Thyroid gland (tissue), 4 donors: Measurements from ENCODE around the gene SAMD5. TPM values are rescaled to one million over a fixed set of nuclear protein-coding genes. Genes with fewer than 3 reads are reported as not detected.
"Not testable (repeated sequence)": the region's sequence is repeated elsewhere in the genome, so short reads cannot be mapped to it uniquely, and the experiment has no call there.

Source experiments
- DNase-seq, 2 donors: peaks; one replicate each; pipeline ENCODE4 v3.0.0-alpha.2; 2019
- H3K27ac ChIP-seq, 3 donors: fragments of 200-600 bp; sonication (generic); 1 replicate in 2 of 3; 2 replicates in 1 of 3; pipeline ENCODE4 v1.5.1; 2016 to 2019; ENCODE audit warnings: mild to moderate bottlenecking in 1 of 3, moderate library complexity in 1 of 3
- H3K27me3 ChIP-seq: fragments of 200-600 bp; sonication (generic); one replicate; pipeline ENCODE4 v1.5.1; 2019
- H3K36me3 ChIP-seq, 2 donors: fragments of 200-600 bp; sonication (generic); one replicate each; pipeline ENCODE4 v1.5.1; 2016 to 2019
- H3K4me1 ChIP-seq, 2 donors: fragments of 200-600 bp; sonication (generic); one replicate each; pipeline ENCODE4 v1.5.1; 2017 to 2019
- H3K4me3 ChIP-seq, 3 donors: fragments of 200-600 bp; sonication (generic); replicated peaks in 1 of 3; 1 replicate in 2 of 3; 2 replicates in 1 of 3; pipeline ENCODE4 v1.5.1; 2016; ENCODE audit warnings: mild to moderate bottlenecking in 1 of 3
- H3K9me3 ChIP-seq: fragments of 200-600 bp; sonication (generic); one replicate; pipeline ENCODE4 v1.5.1; 2017
- CTCF ChIP-seq, 6 experiments: fragments of 200-600 bp in 3 of 6; fragments of 450-650 bp in 3 of 6; sonication (generic) in 3 of 6; IDR thresholded peaks; one replicate each; pipeline ENCODE4 v1.5.1; 2016 to 2019; ENCODE audit warnings: antibody characterized with exemption in 6 of 6, mild to moderate bottlenecking in 2 of 6, inconsistent platforms in 1 of 6, moderate library complexity in 1 of 6
- POLR2A ChIP-seq, 2 donors: fragments of 450-650 bp; IDR thresholded peaks; one replicate each; pipeline ENCODE4 v1.6.1; 2017; ENCODE audit warnings: antibody characterized with exemption in 2 of 2, mild to moderate bottlenecking in 2 of 2, moderate library complexity in 1 of 2
- WGBS, 2 donors: methylation state at CpG; one replicate each; pipeline ENCODE4 v1.1.5; 2017; 5-methylcytosine and 5-hydroxymethylcytosine counted together
- intact Hi-C: fragments of 100-400 bp; cut with DNase I; formaldehyde crosslinking; loops from one replicate; pipeline ENCODE4 v1.15.1; 2023
- total RNA-seq, 4 donors: library from RNA; depleted of rRNA; stranded (reverse); fragments of >200 nt; gene quantifications; one replicate each; pipeline ENCODE4 v1.2.3, GENCODE V29; 2016

Gene SAMD5
- total RNA-seq, 4 donors from 2014 or later: 2.0 to 8.9 (median 5.2) TPM

- H3K4me1 ChIP-seq: no peaks in the 10 kb centered on the region
- TF ChIP-seq CTCF (IDR thresholded peaks at IDR 0.05) (no peak), POLR2A (IDR thresholded peaks at IDR 0.05) (no peak)
- WGBS, 2 donors: 88 to 89% methylated on average over 13 of the region's 13 CpGs
- H3K9me3 ChIP-seq: no peaks in the 10 kb centered on the region
- H3K27ac ChIP-seq: no peak overlapping the region
- no peak for DNase-seq
- no peaks in the 10 kb centered on the region for H3K36me3 ChIP-seq
- H3K4me3 ChIP-seq: no peak overlapping the region
- intact Hi-C loops: no loop called here
- H3K27me3 ChIP-seq: no peaks in the 10 kb centered on the region
Observed at GRCh38 chr6:147534116-147534860, 25.8 kb downstream of the SAMD5 start.

GRCh38 chr6:147538821-147539220 is 30.3 kb downstream of the SAMD5 start:
- Histone ChIP-seq H3K36me3 (no peaks in the 10 kb centered on the region), H3K4me1 (no peaks in the 10 kb centered on the region), H3K9me3 (no peaks in the 10 kb centered on the region), H3K27me3 (no peaks in the 10 kb centered on the region), H3K27ac (no peak overlapping the region), H3K4me3 (no peak overlapping the region)
- intact Hi-C loops: no loop called here
- no peak for DNase-seq
- TF ChIP-seq POLR2A (IDR thresholded peaks at IDR 0.05): no peak
- no peak for TF ChIP-seq CTCF (IDR thresholded peaks at IDR 0.05)
- 93 to 94% methylated on average over 6 of the region's 6 CpGs for WGBS, 2 donors

GRCh38 chr6:147540075-147540474 is 31.6 kb downstream of the SAMD5 start:
- Histone ChIP-seq H3K4me3 (no peak overlapping the region), H3K36me3 (no peaks in the 10 kb centered on the region), H3K27ac (no peak overlapping the region), H3K9me3 (no peaks in the 10 kb centered on the region), H3K27me3 (no peaks in the 10 kb centered on the region), H3K4me1 (no peaks in the 10 kb centered on the region)
- intact Hi-C loops: no loop called here
- no peak for DNase-seq
- no peak for TF ChIP-seq POLR2A (IDR thresholded peaks at IDR 0.05)
- TF ChIP-seq CTCF (IDR thresholded peaks at IDR 0.05): no peak
- WGBS, 2 donors: 90% methylated on average over 5 of the region's 5 CpGs

- WGBS, 2 donors: 90 to 97% methylated on average over 4 of the region's 4 CpGs
- H3K9me3 ChIP-seq, H3K4me3 ChIP-seq, DNase-seq, H3K27ac ChIP-seq, H3K36me3 ChIP-seq, intact Hi-C loops, H3K27me3 ChIP-seq, H3K4me1 ChIP-seq: not testable (repeated sequence)
Observed at GRCh38 chr6:147542436-147542835, 33.9 kb downstream of the SAMD5 start.

GRCh38 chr6:147544420-147544819 is 35.9 kb downstream of the SAMD5 start:
- intact Hi-C loops: no loop called here
- Histone ChIP-seq H3K4me3 (no peak overlapping the region), H3K4me1 (no peaks in the 10 kb centered on the region), H3K36me3 (no peaks in the 10 kb centered on the region), H3K27ac (no peak overlapping the region), H3K27me3 (no peaks in the 10 kb centered on the region), H3K9me3 (no peaks in the 10 kb centered on the region)
- 88 to 93% methylated on average over 2 of the region's 2 CpGs for WGBS, 2 donors
- DNase-seq: no peak
- TF ChIP-seq CTCF (IDR thresholded peaks at IDR 0.05): no peak
- TF ChIP-seq POLR2A (IDR thresholded peaks at IDR 0.05): no peak
